Measurements from ENCODE around the gene CAVIN4. TPM values are rescaled to one million over a fixed set of nuclear protein-coding genes. Genes with fewer than 3 reads are reported as not detected.

The CAVIN4 gene
- total and polyA plus RNA-seq, 2 experiments from 2014 or later: 3.0 to 6.0 TPM

DNA sequence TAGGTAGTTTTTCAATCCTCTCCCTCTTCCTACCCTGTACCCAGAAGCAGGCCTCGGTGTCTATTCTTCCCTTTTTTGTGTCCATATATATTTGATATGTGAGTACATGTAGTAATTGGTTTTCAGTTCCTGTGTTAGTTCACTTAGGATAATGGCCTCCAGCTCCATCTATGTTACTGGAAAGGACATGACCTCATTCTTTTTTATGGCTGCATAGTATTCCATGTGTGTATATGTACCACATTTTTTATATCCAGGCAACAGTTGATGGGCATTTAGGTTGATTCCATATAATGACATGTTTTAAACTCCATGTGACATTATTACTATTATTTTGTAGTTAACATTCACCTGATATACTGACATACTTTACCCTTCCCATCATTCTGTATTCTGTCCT lies 49.1 kb downstream of the CAVIN4 start:
- Histone ChIP-seq H3F3A (replicated peaks; ENCODE audit: low read depth) (no peaks in the 10 kb centered on the region), H3K4me1 (ENCODE audit: insufficient read depth) (no peaks in the 10 kb centered on the region), H3K27ac (ENCODE audit: low read depth) (no peak overlapping the region), H3K79me2 (replicated peaks; ENCODE audit: insufficient read depth) (no peaks in the 10 kb centered on the region), H3K9me2 (ENCODE audit: insufficient read depth) (no peaks in the 10 kb centered on the region), H3K36me3 (ENCODE audit: insufficient read depth) (no peaks in the 10 kb centered on the region), H3K4me2 (no peak overlapping the region), H4K20me1 (replicated peaks; ENCODE audit: insufficient read depth) (no peaks in the 10 kb centered on the region), H2AFZ (no peak overlapping the region), H3K27me3 (ENCODE audit: insufficient read depth) (no peaks in the 10 kb centered on the region), H3K4me3 (no peak overlapping the region)
- H3K4me3 Mint-ChIP-seq: no peak overlapping the region
- ATAC-seq (no peak), DNase-seq (ENCODE audit: low spot score) (no peak)
- no peaks in the 10 kb centered on the region for H3K27me3 Mint-ChIP-seq (ENCODE audit: insufficient read depth, low read depth, poor library complexity)
- TF ChIP-seq POLR2AphosphoS5 (IDR thresholded peaks at IDR 0.05; ENCODE audit: low read depth) (no peak), EZH2 (IDR thresholded peaks at IDR 0.05; ENCODE audit: low read depth, unreplicated experiment) (no peak), ZNF331 (CRISPR knock-in tag; IDR thresholded peaks at IDR 0.05; ENCODE audit: low read depth) (no peak), ZNF114 (CRISPR knock-in tag; IDR thresholded peaks at IDR 0.05) (no peak), NANOG (IDR thresholded peaks at IDR 0.05; ENCODE audit: borderline replicate concordance) (no peak), CTCF (conservative IDR thresholded peaks at IDR 0.05; ENCODE audit: low read depth in 2 of 2) (no peak), JUNB (IDR thresholded peaks at IDR 0.05; ENCODE audit: unreplicated experiment) (no peak), STAT1 (IDR thresholded peaks at IDR 0.05; ENCODE audit: unreplicated experiment) (no peak), ZNF462 (CRISPR knock-in tag; IDR thresholded peaks at IDR 0.05) (no peak), REST (IDR thresholded peaks at IDR 0.05; ENCODE audit: unreplicated experiment) (no peak), CREB1 (CRISPR knock-in tag; IDR thresholded peaks at IDR 0.05; ENCODE audit: low read depth) (no peak), EZH2phosphoT487 (IDR thresholded peaks at IDR 0.05; ENCODE audit: unreplicated experiment) (no peak)
- TF ChIP-seq, protein P1, sequence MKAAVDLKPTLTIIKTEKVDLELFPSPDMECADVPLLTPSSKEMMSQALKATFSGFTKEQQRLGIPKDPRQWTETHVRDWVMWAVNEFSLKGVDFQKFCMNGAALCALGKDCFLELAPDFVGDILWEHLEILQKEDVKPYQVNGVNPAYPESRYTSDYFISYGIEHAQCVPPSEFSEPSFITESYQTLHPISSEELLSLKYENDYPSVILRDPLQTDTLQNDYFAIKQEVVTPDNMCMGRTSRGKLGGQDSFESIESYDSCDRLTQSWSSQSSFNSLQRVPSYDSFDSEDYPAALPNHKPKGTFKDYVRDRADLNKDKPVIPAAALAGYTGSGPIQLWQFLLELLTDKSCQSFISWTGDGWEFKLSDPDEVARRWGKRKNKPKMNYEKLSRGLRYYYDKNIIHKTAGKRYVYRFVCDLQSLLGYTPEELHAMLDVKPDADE (IDR thresholded peaks at IDR 0.05): no peak
- no peaks in the 10 kb centered on the region for H3K4me1 Mint-ChIP-seq
- H3K36me3 Mint-ChIP-seq (ENCODE audit: low read depth): 0 out of 3 replicates have a peak, but pooled peaks cover 4% of the 10 kb centered on the region
- peaks cover 4% of the 10 kb centered on the region; the same call in 2 of the 3 replicates for H3K9me3 Mint-ChIP-seq
- no peak overlapping the region for H3K27ac Mint-ChIP-seq
